Osteoblast (primary cell): ENCODE measurements around the gene RBM4. TPM values are rescaled to one million over a fixed set of nuclear protein-coding genes. Genes with fewer than 3 reads are reported as not detected.
"Not testable (repeated sequence)": the region's sequence is repeated elsewhere in the genome, so short reads cannot be mapped to it uniquely, and the experiment has no call there.

Experiments
- DNase-seq: peaks from one replicate; pipeline ENCODE4 v3.0.0; 2011; ENCODE audit warnings: low spot score, mixed read lengths; ENCODE audit not compliant: insufficient read length; ENCODE audit errors: missing footprints
- H2AFZ ChIP-seq: 2 replicates; pipeline ENCODE4 v1.6.0; 2011; ENCODE audit warnings: mild to moderate bottlenecking, low read length
- H3K27ac ChIP-seq: 2 replicates; pipeline ENCODE4 v1.5.1; 2011; ENCODE audit warnings: mild to moderate bottlenecking, low read depth, low read length, moderate library complexity
- H3K27me3 ChIP-seq: 2 replicates; pipeline ENCODE4 v1.6.0; 2012; ENCODE audit warnings: mild to moderate bottlenecking, control low read depth, inconsistent platforms, low read length, moderate library complexity; ENCODE audit not compliant: insufficient read depth
- H3K36me3 ChIP-seq: 2 replicates; pipeline ENCODE4 v1.5.1; 2011; ENCODE audit warnings: mild to moderate bottlenecking, low read length, control low read depth, moderate library complexity; ENCODE audit not compliant: insufficient read depth
- H3K4me1 ChIP-seq: 2 replicates; pipeline ENCODE4 v1.5.1; 2011; ENCODE audit warnings: mild to moderate bottlenecking, low read length, control low read depth, moderate library complexity; ENCODE audit not compliant: insufficient read depth
- H3K4me2 ChIP-seq: 2 replicates; pipeline ENCODE4 v1.6.0; 2011; ENCODE audit warnings: mild to moderate bottlenecking, low read length; ENCODE audit not compliant: insufficient read depth
- H3K4me3 ChIP-seq: fragments of 200-600 bp; sonication (generic); 3 replicates; pipeline ENCODE4 v1.5.1; 2012; ENCODE audit warnings: mild to moderate bottlenecking, low read length, inconsistent platforms; ENCODE audit not compliant: insufficient read depth
- H3K79me2 ChIP-seq: 2 replicates; pipeline ENCODE4 v1.6.0; 2012; ENCODE audit warnings: mild to moderate bottlenecking, low read length, control low read depth, inconsistent platforms; ENCODE audit not compliant: insufficient read depth
- H3K9me3 ChIP-seq: 2 replicates; pipeline ENCODE4 v1.5.1; 2011; ENCODE audit warnings: low read depth, low read length, control low read depth
- H4K20me1 ChIP-seq: 2 replicates; pipeline ENCODE4 v1.6.0; 2012; ENCODE audit warnings: mild to moderate bottlenecking, low read length, control low read depth; ENCODE audit not compliant: insufficient read depth
- total RNA-seq: library from RNA; depleted of rRNA; stranded (reverse); fragments of >200 nt; gene quantifications from 2 replicates; pipeline ENCODE4 v1.2.3, GENCODE V29; 2012
- TF ChIP-seq, protein P1 (sequence below): IDR thresholded peaks from 2 replicates; pipeline ENCODE4 v1.5.1; 2011; ENCODE audit warnings: mild to moderate bottlenecking, low read depth, low read length, moderate library complexity; ENCODE audit errors: extremely low read depth

RBM4 gene
- total RNA-seq, 1 donor = 84.0 TPM

- Histone ChIP-seq H2AFZ (peak overlapping the region; percentile 84), H3K27ac (peak overlapping the region; percentile 94), H3K27me3 (no peaks in the 10 kb centered on the region), H3K9me3 (no peaks in the 10 kb centered on the region), H3K36me3 (peaks cover 55% of the 10 kb centered on the region), H3K4me2 (peak overlapping the region; percentile 85), H3K79me2 (peaks cover 96% of the 10 kb centered on the region), H3K4me1 (peaks cover 43% of the 10 kb centered on the region), H4K20me1 (peaks cover 69% of the 10 kb centered on the region), H3K4me3 (peak overlapping the region; percentile 89)
- no peak for DNase-seq
- TF ChIP-seq, protein P1, sequence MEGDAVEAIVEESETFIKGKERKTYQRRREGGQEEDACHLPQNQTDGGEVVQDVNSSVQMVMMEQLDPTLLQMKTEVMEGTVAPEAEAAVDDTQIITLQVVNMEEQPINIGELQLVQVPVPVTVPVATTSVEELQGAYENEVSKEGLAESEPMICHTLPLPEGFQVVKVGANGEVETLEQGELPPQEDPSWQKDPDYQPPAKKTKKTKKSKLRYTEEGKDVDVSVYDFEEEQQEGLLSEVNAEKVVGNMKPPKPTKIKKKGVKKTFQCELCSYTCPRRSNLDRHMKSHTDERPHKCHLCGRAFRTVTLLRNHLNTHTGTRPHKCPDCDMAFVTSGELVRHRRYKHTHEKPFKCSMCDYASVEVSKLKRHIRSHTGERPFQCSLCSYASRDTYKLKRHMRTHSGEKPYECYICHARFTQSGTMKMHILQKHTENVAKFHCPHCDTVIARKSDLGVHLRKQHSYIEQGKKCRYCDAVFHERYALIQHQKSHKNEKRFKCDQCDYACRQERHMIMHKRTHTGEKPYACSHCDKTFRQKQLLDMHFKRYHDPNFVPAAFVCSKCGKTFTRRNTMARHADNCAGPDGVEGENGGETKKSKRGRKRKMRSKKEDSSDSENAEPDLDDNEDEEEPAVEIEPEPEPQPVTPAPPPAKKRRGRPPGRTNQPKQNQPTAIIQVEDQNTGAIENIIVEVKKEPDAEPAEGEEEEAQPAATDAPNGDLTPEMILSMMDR = peak; percentile 34
Measured at GRCh38 chr11:66639066-66639813, 737 bp downstream of the RBM4 start.

DNA sequence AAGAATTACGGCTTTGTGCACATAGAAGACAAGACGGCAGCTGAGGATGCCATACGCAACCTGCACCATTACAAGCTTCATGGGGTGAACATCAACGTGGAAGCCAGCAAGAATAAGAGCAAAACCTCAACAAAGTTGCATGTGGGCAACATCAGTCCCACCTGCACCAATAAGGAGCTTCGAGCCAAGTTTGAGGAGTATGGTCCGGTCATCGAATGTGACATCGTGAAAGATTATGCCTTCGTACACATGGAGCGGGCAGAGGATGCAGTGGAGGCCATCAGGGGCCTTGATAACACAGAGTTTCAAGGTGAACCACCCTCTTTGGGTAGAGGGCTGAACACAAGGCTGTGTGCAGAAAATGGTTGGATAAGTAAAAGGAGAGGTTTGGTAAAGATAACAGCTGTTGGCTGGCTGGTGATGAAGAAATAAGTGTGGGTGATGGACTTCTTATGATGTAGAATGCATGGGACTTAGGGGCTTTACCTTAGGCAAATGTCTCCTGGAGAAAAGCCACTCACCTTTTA, 1.4 kb downstream of the RBM4 start:
- DNase-seq, H3K27me3 ChIP-seq, H3K9me3 ChIP-seq, H2AFZ ChIP-seq: not testable (repeated sequence)
- Histone ChIP-seq H3K27ac (peak overlapping the region; percentile 94), H3K79me2 (peaks cover 96% of the 10 kb centered on the region), H3K4me2 (peak overlapping the region; percentile 85), H3K4me3 (peak overlapping the region; percentile 89), H3K4me1 (peaks cover 44% of the 10 kb centered on the region), H4K20me1 (peaks cover 74% of the 10 kb centered on the region), H3K36me3 (peaks cover 55% of the 10 kb centered on the region)

DNA sequence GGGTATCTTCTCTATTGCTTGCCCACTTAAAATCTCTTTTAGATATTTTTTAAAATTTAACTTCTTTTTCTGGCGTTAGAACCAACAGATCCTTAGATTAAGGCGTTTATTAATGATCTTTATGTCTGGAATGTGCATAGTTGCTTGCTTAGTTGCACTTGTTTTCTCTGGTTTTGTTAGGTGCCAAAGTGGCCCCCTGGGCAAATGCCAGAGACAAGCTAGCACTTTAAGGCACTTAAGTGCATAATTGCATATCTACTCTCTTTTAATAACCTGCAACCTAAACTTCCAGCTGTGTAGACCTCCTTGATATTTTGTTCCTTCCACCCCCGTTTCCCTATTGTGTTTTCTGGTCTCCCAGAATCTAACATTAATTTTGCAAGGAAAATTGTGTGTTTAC, 3.3 kb downstream of the RBM4 start:
- H3K4me2 ChIP-seq = peak overlapping the region; percentile 85
- no peak overlapping the region for H3K27ac ChIP-seq
- H3K36me3 ChIP-seq = peaks cover 68% of the 10 kb centered on the region
- H3K9me3 ChIP-seq = no peaks in the 10 kb centered on the region
- peaks cover 86% of the 10 kb centered on the region for H4K20me1 ChIP-seq
- TF ChIP-seq, protein P1 = no peak
- H2AFZ ChIP-seq = no peak overlapping the region
- H3K4me3 ChIP-seq = peak overlapping the region; percentile 89
- H3K27me3 ChIP-seq = no peaks in the 10 kb centered on the region
- peaks cover 47% of the 10 kb centered on the region for H3K4me1 ChIP-seq
- DNase-seq = no peak
- peaks cover 96% of the 10 kb centered on the region for H3K79me2 ChIP-seq

- peaks cover 86% of the 10 kb centered on the region for H3K36me3 ChIP-seq
- no peak overlapping the region for H2AFZ ChIP-seq
- no peaks in the 10 kb centered on the region for H3K9me3 ChIP-seq
- TF ChIP-seq, protein P1 = no peak
- H3K4me2 ChIP-seq = peak overlapping the region; percentile 85
- H4K20me1 ChIP-seq = peaks cover 93% of the 10 kb centered on the region
- DNase-seq = no peak
- H3K27ac ChIP-seq = no peak overlapping the region
- H3K79me2 ChIP-seq = peaks cover 99% of the 10 kb centered on the region
- peaks cover 40% of the 10 kb centered on the region for H3K4me1 ChIP-seq
- no peak overlapping the region for H3K4me3 ChIP-seq
- H3K27me3 ChIP-seq = no peaks in the 10 kb centered on the region
Measured at GRCh38 chr11:66643745-66644437, 5.4 kb downstream of the RBM4 start.
